NOMO-1 treated with dmso at 0.1 percent for 144 hours (cell line): ENCODE results near the gene IKZF2.

ENCODE experiments used
- DNase-seq: peaks from one replicate; lab custom pipeline; 2025; ENCODE audit not compliant: unreplicated experiment; lab: John Stamatoyannopoulos, UW

IKZF2 gene

DNA sequence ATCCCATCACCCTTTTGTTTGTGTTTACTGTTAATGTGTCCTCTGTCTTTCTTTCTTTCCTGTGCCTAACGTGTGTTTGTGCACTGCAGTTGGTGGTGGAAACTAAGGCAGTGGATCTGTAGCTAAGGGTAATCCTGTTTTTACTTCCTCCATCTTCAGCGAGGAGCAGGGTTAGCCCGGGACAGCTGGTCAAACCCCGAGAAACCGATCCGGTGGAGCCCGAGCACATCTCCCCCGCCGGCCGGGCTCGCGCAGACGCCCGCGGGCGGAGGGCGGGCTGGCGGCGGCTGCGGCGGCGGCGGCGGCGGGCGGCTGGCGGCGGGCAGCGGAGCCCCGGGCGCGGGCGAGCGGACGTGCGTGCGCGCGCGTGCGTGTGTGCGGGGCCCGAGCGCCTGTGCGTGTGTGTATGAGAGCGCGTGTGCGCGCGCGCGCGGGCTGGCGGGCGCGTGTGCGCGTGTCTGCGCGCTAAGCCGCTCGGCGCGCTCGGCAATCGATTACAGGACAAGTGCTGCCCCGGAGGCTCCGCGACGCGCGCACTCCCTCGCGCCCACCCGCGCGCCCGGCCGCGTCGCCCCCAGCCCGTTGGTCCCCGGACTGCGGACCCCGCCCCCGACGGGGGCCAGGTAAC, at the start of gene IKZF2:
Gene IKZF2 (minus strand): TSS at position 176 of the 628 bp plus-strand sequence. CDS start 2,983 bp downstream, outside the sequence.
- peak; percentile 71 for DNase-seq

DNA sequence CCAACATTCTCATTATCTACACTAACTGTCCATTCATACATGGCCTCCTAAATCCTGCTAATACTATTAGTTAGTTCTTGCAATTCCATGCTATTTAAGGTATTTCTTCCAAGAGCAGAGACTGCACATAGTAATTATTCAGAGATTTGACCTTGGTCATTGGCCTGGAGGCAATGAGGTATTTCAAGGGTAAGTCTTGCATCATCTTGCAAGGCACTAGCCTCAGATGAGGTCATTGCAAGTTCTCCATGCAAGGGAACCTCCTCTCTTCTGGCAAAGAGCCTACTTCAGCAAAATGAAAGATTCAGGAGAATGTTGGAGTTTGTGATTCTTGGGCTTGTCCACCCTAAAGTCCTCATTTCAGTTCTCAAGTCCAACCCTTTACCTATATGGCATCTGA, 48.5 kb upstream of the IKZF2 start:
- no peak for DNase-seq

DNA sequence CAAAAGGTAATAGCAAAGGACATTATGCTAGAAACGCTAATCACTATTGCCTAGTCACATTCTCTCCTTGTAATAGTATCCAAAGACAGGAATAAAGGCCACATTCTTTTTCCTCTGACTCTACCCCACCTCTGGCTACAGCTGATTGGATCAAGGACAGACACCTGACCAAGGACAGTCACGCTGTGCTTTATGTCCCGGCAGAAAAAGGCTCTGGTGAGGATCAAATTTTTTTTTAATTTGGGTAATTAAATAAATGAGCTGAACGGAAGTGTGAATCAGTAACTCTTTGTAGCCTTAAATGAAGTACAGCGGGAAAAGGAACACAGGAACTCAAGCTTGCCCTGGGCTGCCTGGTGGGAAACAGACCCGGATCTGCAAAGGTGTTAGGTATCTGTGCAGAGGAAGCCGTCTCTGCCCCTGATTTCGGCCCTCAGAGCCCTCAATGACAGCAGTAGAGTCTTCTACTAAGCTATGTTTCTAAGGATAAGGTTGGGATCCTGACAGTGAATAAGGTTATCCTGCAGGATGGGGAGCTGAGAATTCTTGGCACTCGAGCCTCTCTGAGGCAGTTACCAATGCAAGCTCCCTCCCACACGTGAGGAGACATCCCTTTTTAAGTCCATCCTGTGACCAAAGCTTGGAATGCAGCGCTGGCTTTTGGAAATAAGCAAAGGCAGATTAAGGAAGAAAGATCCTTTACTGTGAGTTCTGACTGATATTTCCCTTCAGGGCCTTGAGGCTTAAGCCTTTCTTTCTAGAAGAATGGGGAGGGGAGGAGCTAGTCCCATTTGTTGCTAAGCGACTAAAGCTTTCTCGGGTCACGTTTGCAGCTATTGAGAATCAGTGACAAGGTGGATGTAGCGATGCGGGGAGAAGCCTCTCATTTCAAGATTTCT, 37.8 kb upstream of the IKZF2 start:
- no peak for DNase-seq

DNA sequence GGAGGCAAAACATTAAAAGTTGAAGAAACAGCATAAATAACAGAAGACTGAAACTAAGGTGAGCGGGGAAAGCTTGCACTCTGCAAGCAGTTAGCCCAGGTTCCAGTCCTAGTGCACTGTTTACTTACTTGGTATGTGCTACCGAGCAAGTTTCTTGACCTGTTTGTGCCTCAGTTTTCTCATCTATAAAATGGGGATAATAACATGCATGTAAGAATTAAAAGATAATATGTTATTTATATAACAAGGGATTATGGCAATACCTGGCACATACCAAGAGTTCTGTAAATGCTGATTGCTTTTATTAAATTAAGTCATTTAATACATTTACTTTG, 37.1 kb upstream of the IKZF2 start:
- DNase-seq = no peak

DNA sequence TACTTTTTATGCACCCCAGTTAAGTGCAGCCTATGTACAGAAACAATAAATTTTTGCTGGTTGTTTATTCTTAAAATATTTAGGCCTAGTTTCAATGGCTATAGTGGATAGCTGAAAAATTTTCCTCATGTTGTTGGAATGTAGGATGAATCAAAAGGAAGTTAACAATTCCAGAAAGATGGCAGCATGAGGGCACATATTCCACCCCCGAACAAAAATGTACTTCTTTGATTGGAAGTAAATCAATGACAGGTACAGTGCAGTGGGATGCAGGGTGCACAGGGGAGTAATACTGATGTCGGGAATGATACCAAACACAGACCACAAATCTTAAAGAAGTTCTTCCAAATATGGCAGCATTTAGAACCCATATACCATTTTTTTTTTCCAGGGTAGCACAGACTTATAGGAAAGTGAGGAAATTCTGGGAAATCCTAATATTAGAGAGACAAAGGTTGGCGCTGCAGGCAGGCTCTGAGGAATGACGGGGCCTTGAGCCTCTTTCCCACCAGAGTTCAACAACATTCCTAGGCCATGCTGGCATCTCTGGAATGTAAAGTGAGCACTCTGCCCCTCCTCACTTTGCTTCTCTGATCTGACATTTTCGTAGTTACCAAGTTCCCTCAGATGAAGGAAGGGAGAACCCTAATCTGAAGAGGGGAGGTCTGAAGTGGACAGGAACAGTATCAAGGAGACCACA, 36.6 kb upstream of the IKZF2 start:
- no peak for DNase-seq

DNA sequence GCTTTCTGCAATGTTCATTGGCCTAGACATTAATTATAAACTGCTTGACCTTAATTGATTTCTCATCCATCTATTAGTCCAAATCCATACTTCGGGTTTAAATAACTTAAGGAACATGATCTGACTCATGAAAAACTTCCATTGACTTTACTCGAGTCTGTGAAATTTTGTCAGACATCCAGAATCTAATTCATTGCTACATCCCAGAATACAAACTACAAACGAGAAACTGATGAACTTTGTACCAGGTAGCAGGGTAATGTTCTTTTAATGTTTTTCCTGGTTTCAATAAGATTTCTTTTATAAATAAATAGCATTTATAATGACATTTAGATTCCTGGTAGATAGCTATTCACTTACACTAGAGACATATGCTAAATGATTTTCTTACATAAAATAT, 36.0 kb upstream of the IKZF2 start:
- no peak for DNase-seq

DNA sequence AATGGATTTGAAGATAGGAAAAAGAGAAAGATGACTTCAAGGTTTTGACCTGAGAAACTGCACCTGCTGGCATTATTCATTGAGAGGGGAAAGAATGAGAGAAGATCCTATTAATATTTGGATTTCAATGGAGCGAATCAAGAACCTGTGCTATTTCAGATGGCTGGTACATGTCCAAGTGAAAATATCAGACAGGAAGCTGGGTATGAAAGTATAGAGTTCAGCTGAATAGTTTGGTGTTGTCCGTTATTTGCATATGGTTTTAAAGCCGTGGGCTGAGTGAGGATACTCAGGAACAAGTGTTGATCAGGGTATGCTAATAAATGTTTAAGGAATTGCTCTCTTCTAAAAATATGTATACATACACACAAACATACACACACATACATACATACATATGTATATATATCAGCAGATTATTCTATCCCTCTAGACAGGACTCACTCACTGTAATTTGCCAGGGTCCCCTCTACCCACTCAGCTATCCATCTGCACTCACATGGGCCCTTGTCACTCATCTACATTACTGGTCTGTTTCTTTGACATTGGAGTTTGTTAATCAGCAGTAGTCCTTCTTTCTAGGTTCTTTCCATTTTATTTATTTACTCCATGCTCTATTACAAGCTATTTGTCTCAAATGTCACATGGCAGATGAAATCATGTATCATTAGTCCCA, 33.9 kb upstream of the IKZF2 start:
- DNase-seq = no peak

DNA sequence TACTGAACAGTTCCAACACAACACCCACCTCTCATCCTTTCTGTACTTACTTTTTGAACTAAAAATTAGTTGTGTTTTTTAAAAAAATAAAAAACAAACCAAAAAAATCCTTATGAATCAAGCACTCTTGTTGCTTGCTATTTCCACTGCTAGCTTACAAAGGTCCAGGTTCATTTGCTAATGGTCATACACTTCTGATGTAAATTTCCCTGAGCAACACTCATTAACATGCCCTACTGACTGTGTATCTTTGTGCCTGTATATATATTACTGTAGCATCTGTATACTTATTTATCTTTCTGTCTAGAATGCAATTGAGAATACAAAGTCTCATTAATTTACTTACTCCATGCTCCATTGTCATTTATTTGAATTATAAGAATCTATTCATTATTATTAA, 30.3 kb upstream of the IKZF2 start:
- DNase-seq = no peak

DNA sequence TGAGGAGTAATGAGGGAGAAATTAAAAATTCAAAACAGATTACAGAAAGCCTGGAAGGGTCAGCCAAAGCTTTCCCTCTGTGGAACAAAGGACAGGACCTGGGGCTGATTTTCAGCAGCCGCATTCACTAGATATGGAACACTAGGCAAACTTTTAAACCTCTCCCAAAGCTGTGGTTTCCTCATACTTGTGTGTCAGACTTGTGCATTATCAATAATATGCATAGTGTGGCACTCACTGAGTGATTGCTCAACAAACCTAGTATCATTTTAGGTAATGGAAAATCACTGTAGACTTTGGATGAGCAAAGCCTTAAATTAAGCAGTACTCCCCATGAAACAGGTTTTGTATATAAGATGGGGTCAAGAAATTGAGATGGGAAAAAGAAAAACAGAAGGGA, 26.3 kb upstream of the IKZF2 start:
- DNase-seq = no peak

DNA sequence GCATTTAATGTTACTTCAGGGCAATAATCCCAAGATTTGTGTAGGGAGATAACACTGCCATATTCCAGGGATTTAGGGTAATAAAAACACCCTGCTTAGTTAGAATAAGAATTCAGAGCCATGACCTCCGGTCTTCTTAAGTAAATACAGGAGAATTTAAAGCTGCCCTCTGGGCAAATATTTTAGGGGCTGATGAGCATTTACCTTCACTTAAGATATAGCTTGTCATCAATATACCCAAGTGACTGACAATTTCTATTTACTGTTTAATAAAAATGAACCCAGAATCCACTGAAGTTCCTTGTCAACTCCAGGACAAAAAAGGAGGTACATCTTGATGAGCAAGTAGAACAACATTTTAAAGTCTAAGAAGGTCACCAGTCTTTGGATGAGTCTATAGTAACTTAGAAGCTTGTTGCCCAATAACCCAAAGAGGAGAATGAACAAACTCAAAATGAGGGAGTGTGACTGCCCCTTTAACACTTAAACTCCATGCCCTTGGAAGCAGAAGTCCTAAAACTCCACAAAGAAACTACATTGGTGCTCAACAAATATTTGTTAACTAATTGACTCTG, 24.3 kb upstream of the IKZF2 start:
- DNase-seq = no peak

DNA sequence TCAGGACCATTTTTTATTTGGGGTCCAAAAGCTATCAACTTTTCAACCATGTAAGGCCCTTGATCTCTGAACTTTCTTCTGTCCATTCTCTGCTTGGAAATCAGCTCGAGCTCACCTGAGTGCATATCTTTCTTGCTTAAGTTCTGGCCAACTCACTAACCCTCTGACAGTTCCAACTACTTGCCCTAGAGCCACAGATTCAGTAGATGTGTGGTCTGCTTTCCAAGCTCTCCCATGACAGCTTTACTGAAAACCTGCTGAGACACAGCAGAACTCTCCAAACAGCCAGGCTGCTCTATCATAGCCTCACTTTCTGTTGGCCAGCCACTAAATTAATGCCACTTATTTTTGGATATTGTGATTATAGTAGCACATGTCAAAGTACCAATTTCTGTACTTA, 21.2 kb upstream of the IKZF2 start:
- no peak for DNase-seq

DNA sequence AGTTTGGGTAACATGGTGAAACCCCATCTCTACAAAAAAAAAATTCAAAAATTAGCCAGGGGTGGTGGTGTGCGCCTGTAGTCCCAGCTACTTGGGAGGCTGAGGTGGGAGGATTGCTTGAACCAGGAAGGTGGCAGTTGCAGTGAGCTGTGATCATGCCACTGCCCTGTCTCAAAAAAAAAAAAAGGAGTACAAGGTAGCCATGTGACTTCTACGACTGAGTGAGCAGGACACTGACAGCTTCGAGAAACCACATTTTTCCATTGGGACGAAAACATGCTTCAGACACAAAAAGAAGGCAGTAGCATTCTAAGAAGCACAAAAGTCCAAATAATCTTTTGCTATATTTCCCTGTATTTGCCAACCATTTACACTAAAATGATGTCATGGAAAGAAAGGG, 19.7 kb upstream of the IKZF2 start:
- no peak for DNase-seq

DNA sequence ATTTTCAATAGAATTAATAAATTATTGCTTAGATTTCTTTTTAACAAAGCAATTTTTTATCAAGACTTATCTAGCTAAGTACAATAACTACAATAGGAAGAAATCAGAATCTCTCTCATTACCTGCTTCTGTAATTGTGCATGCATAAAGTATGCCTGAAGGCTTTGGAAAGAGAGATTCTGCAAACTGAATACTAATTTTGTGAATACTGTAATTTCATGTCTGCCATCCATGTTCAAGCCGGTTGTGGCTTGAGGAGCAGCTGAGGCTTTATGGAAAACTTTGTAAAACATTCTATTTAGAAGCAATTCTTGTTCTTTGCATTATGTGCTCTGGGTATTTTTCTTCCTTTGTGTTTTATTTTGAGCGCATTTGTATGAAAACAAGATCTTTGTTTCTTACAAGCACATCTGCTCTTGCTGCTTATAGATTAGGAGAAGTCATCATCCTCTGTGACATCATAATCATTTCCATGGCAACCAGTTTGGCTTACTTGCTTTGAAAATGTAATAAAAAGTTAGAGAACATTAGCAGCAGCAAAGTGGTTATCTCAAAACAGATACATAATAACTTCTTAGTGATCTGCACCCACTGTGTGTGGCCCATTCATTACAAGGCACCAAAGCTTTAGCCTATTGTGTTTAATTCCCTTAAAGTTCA, 16.0 kb upstream of the IKZF2 start:
- no peak for DNase-seq

DNA sequence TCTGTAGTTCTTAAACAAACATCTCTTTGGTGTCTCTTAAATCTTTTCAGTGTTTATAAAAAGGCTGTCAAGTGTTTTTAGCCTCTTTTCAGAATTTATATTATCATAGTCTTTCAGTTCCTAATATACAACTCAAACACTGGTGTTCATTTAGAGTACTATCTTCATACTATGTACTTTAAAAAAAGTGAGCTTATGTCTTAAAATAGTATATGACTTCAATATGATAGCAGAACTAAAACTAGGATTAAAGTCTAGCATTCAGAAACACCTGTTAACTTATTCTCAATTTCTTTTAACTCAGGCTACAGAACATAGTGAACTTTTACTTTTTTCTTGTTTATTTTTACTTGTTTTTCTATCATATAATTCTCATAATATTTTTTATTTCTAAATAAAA, 14.7 kb upstream of the IKZF2 start:
- no peak for DNase-seq

DNA sequence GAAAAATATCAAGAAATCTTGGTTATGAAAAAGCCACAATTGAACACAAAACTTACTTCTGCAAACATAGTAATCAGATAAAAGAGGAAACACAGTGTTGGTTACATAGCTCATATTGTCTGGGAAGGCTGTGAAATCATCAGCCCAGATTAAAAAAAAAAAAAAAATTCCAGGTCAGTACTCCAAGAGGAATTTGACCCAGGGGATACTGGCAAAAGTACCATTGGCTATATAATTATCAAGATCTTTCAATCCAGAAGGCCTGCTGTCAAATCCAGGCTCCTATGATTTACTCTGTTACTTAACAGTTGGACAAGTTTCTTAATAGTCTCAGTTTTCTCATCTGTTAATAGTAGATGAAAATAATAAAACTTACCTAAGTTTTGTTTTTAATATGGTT, 12.9 kb upstream of the IKZF2 start:
- DNase-seq = no peak

DNA sequence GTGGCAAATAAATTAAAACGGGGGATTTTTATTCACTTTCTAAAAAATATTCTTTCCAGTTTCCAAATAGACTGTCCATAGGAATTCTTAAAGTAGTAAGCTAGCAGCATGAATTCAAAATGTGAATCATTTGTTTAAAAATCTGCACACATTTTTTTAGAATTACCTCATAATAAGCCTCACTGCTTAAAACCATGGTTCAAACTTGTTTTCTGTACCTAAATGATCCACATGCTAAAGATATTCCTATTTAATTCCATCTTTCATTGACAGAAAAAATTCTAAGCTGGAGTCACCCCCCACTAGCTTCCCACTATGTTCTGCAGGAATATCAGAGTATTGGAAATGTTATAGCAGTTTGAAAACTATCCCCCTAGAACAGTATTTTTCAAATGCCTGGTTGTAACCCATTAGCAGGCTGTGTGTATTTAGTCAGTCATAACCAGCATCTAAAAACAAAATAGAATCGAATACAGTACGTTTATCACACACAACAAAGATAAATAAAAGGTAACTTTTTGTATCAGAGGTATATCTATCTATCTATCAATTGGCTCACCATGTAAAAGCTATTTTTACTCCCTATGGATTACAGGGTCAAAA, 11.2 kb upstream of the IKZF2 start:
- DNase-seq = no peak

DNA sequence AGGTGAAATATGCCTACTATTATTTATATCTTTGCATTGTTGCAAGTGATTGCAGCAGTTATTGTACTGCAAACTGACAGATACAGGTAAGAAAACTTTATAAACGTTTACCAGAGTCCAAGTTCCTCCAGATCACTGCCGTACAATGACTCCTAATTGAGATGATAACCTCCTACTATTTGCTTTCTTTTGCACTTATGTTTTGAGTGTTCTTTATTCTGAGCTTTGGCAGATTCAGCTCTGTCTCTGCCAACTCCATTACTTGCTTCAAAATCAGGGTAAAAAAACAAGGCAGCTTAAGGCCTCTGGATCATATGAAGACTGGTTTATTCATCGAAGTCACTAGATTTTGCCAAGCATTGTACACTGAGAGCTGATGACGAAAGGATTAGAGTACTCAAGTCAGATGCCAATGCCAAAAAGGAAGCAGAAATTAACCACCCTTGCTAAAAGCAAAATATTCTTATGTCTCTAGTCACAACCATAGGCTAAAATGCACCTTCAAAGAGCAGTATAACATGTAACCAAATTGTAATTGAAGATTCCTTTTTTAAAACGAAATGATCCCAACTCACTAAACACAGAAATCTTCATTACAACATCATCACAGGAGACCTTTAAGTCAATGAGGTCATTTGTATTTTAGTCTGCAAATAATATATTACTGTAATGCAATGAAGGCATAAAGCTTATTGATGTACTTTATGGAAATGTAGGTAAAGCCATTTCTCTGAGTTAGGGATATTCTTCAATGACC, 10.5 kb upstream of the IKZF2 start:
- DNase-seq = no peak

DNA sequence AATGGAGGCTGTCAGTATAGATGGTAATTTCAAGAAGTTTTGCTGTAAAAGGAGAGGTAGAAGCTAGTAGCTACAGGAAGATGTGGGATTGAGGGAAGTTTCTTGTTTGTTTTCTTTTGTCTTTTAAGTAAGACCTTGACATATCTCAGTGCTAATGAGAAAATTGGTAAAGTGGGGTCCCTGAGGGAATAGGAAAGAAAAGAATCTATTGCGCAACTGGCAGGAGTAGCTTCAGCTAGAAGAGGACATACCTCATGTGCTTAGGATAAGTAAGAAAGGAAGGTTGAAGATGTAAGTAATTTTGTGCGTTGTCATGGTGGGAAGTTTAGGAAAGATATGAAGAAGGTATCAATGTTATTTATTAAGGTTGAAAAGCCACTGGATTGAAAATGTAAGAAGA, 8.4 kb upstream of the IKZF2 start:
- no peak for DNase-seq

DNA sequence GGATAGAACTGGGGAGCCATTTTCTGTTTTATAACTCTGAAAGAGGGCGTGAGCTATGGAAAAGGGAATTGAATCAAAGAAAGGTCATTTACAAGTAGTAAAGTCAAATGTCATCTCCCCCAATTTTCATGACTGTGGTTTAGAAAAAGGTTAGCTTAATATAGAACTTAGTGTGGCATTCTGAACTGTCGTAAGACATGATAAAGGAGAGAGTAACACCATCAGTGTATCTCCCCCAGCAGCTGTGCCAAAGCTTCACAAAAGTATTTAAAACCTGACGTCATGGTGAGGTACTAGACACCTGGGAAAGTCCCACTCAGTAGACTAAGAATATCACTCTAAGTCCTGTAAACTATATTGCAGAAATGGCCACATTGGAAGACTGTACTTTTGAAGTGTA, 5.8 kb upstream of the IKZF2 start:
- no peak for DNase-seq

DNA sequence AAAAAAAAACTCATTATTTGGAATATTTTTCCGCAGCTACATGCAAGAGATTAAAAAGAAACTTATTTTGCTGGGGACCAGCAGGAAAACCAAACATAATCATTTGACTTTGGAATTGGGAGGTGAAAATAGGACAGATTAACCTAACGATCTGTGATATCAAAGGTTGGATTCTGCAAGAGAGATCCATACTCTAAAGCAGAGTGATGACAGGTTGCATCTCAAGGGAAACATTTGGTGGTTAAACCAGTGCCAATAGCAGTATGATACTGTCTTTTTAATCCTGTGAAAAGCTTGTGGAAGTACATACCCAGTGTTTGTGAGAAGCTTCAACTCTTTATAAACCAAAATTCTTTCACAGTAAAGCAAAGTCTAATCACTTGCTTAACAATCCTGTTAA, 5.3 kb upstream of the IKZF2 start:
- no peak for DNase-seq
